NCI-H2029 (cell line): Measurements from ENCODE around the gene RAVER1.

Source experiments
- DNase-seq: peaks from one replicate; lab custom pipeline; 2025; lab: John Stamatoyannopoulos, UW

RAVER1 gene

GRCh38 chr19:10269333-10270179 lies 63.8 kb downstream of the RAVER1 start:
- DNase-seq: peak; percentile 57

- DNase-seq: no peak
Measured at GRCh38 chr19:10268071-10268470, 65.3 kb downstream of the RAVER1 start.

- DNase-seq: no peak
Measured at GRCh38 chr19:10266706-10267105, 66.6 kb downstream of the RAVER1 start.
